ENCODE results near the gene SLC6A18.

- TF ChIP-seq BHLHE40 (IDR thresholded peaks at IDR 0.05; ENCODE audit: borderline replicate concordance) (no peak), ARNT (IDR thresholded peaks at IDR 0.05) (no peak)
Observed at GRCh38 chr5:1231354-1231905, 6.2 kb downstream of the SLC6A18 start.
